DND-41 (cell line): ENCODE measurements around the gene ZNF275.

Experiments used
- EZH2 ChIP-seq: IDR thresholded peaks from 3 replicates; pipeline ENCODE4 v1.6.1; 2012; ENCODE audit warnings: borderline replicate concordance, low read depth, mild to moderate bottlenecking, moderate library complexity, low read length, inconsistent platforms; ENCODE audit not compliant: severe bottlenecking
- TF ChIP-seq, protein P1 (sequence below): IDR thresholded peaks from 2 replicates; pipeline ENCODE4 v1.5.1; 2012; ENCODE audit warnings: borderline replicate concordance, low read length, moderate library complexity, mild to moderate bottlenecking; ENCODE audit not compliant: poor library complexity, severe bottlenecking; ENCODE audit errors: extremely low read depth

DNA sequence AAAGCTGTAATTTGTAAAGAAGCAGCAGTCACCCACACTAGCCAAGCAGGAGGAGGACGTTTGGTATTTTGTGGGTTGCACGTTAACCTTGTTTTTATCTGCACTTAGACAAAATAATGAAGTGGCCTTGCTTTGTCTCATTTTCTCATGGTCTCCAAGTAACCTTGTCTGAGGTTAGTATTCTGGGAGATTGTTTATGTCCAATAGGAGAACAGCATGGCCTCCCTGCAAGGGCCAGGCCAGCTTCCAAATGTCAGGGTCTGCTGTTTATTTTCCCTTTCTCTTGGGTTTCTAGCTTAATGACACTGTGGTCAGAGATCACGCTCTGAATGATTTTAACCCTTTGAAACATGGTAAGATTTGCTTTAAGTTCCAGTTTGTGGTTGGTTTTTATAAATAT, 37.3 kb downstream of the ZNF275 start:
- TF ChIP-seq, protein P1, sequence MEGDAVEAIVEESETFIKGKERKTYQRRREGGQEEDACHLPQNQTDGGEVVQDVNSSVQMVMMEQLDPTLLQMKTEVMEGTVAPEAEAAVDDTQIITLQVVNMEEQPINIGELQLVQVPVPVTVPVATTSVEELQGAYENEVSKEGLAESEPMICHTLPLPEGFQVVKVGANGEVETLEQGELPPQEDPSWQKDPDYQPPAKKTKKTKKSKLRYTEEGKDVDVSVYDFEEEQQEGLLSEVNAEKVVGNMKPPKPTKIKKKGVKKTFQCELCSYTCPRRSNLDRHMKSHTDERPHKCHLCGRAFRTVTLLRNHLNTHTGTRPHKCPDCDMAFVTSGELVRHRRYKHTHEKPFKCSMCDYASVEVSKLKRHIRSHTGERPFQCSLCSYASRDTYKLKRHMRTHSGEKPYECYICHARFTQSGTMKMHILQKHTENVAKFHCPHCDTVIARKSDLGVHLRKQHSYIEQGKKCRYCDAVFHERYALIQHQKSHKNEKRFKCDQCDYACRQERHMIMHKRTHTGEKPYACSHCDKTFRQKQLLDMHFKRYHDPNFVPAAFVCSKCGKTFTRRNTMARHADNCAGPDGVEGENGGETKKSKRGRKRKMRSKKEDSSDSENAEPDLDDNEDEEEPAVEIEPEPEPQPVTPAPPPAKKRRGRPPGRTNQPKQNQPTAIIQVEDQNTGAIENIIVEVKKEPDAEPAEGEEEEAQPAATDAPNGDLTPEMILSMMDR, result no peak
- no peak for TF ChIP-seq EZH2
